IMR-90 (cell line): ENCODE measurements around the gene YPEL2. TPM values are rescaled to one million over a fixed set of nuclear protein-coding genes. Genes with fewer than 3 reads are reported as not detected.
"Not testable (repeated sequence)": the region's sequence is repeated elsewhere in the genome, so short reads cannot be mapped to it uniquely, and the experiment has no call there.

ENCODE experiments used
- ATAC-seq: fragments of 200-7000 bp; cut with Tn5 transposase; 2 replicates; pipeline ENCODE4 v1.9.1; 2020; ENCODE audit warnings: low read depth, mild to moderate bottlenecking, moderate library complexity
- BruUV-seq: library from RNA; stranded (reverse); fragments of 400-500 nt; replicated peaks from 2 replicates; lab custom pipeline; 2021; lab: Mats Ljungman, UMichigan
- CTCF ChIA-PET: fragments of 300-600 bp; formaldehyde crosslinking; extraction: SDS; loops from one replicate; lab custom pipeline; 2021; ENCODE audit warnings: antibody characterized with exemption; lab: Yijun Ruan, JAX
- POLR2A ChIA-PET: fragments of 300-600 bp; sonication (Branson Sonifier 250); formaldehyde crosslinking; loops from one replicate; lab custom pipeline; 2022; ENCODE audit warnings: antibody characterized with exemption; ENCODE audit not compliant: unreplicated experiment; lab: Charles Lee
- DNase-seq: peaks from one replicate; pipeline ENCODE4 v3.0.0; 2013
- H2AFZ ChIP-seq: replicated peaks from 2 replicates; pipeline ENCODE3; 2013; ENCODE audit warnings: low read length, mild to moderate bottlenecking; ENCODE audit not compliant: poor library complexity
- H2AK5ac ChIP-seq: 2 replicates; pipeline ENCODE4 v1.6.1; 2013; ENCODE audit warnings: low read depth, low read length, inconsistent platforms
- H2AK9ac ChIP-seq: replicated peaks from 2 replicates; pipeline ENCODE3; 2013; ENCODE audit warnings: mild to moderate bottlenecking, low read depth, low read length, moderate library complexity; ENCODE audit not compliant: poor library complexity
- H2BK120ac ChIP-seq: 2 replicates; pipeline ENCODE4 v1.6.1; 2013; ENCODE audit warnings: low read depth, low read length, inconsistent platforms
- H2BK15ac ChIP-seq: 3 replicates; pipeline ENCODE4 v1.6.1; 2013; ENCODE audit warnings: low read depth, low read length, inconsistent platforms
- H2BK20ac ChIP-seq: 2 replicates; pipeline ENCODE4 v1.6.1; 2013; ENCODE audit warnings: low read depth, mild to moderate bottlenecking, inconsistent platforms, low read length, moderate library complexity
- H2BK5ac ChIP-seq: 2 replicates; pipeline ENCODE4 v1.6.1; 2013; ENCODE audit warnings: mild to moderate bottlenecking, low read depth, low read length, inconsistent platforms; ENCODE audit not compliant: poor library complexity, severe bottlenecking
- H3K14ac ChIP-seq: replicated peaks from 2 replicates; pipeline ENCODE4 v1.6.1; 2013; ENCODE audit warnings: low read depth, low read length, inconsistent platforms
- H3K18ac ChIP-seq: 2 replicates; pipeline ENCODE4 v1.6.1; 2013; ENCODE audit warnings: low read depth, low read length, control low read depth
- H3K23ac ChIP-seq: 2 replicates; pipeline ENCODE4 v1.6.1; 2013; ENCODE audit warnings: low read depth, low read length, inconsistent platforms
- H3K27ac ChIP-seq: 2 replicates; pipeline ENCODE4 v1.5.1; 2013; ENCODE audit warnings: mild to moderate bottlenecking, control low read depth, low read length; ENCODE audit not compliant: insufficient read depth
- H3K27me3 ChIP-seq: 2 replicates; pipeline ENCODE4 v1.6.1; 2013; ENCODE audit warnings: low read length; ENCODE audit not compliant: control insufficient read depth, insufficient read depth
- H3K36me3 ChIP-seq: 2 replicates; pipeline ENCODE4 v1.6.1; 2013; ENCODE audit warnings: low read length, mixed read lengths; ENCODE audit not compliant: control insufficient read depth, insufficient read depth
- H3K4ac ChIP-seq: 2 replicates; pipeline ENCODE4 v1.6.1; 2013; ENCODE audit warnings: low read depth, low read length, inconsistent platforms
- H3K4me1 ChIP-seq: 2 replicates; pipeline ENCODE4 v1.6.1; 2013; ENCODE audit warnings: low read length, mixed read lengths; ENCODE audit not compliant: control insufficient read depth, insufficient read depth
- H3K4me2 ChIP-seq: 2 replicates; pipeline ENCODE4 v1.6.1; 2013; ENCODE audit warnings: low read depth, mild to moderate bottlenecking, control low read depth, low read length, moderate library complexity
- H3K4me3 ChIP-seq: 2 replicates; pipeline ENCODE4 v1.5.1; 2013; ENCODE audit warnings: low read depth, mild to moderate bottlenecking, control low read depth, low read length, moderate library complexity; ENCODE audit not compliant: insufficient read depth
- H3K56ac ChIP-seq: 2 replicates; pipeline ENCODE4 v1.6.1; 2013; ENCODE audit warnings: low read length, inconsistent platforms; ENCODE audit not compliant: insufficient read depth; ENCODE audit errors: extremely low read depth
- H3K79me1 ChIP-seq, 2 experiments: 2 replicates each; pipeline ENCODE4 v1.6.1; 2013; ENCODE audit warnings: low read length in 2 of 2, inconsistent platforms in 1 of 2, low read depth in 1 of 2
- H3K9ac ChIP-seq: 2 replicates; pipeline ENCODE4 v1.6.1; 2013; ENCODE audit warnings: low read depth, low read length, control low read depth
- H3K9me1 ChIP-seq: 2 replicates; pipeline ENCODE4 v1.6.1; 2013; ENCODE audit warnings: low read length, inconsistent platforms; ENCODE audit not compliant: insufficient read depth
- H3K9me3 ChIP-seq: 2 replicates; pipeline ENCODE4 v1.6.1; 2013; ENCODE audit warnings: low read length; ENCODE audit not compliant: control insufficient read depth, insufficient read depth
- H4K20me1 ChIP-seq: 2 replicates; pipeline ENCODE4 v1.6.1; 2013; ENCODE audit warnings: low read length, inconsistent platforms; ENCODE audit not compliant: insufficient read depth
- H4K5ac ChIP-seq: 2 replicates; pipeline ENCODE4 v1.6.1; 2013; ENCODE audit warnings: mild to moderate bottlenecking, low read depth, low read length, control low read depth
- H4K8ac ChIP-seq, 2 experiments: 2 replicates each; pipeline ENCODE4 v1.6.1; 2013; ENCODE audit warnings: low read depth in 2 of 2, low read length in 2 of 2, control low read depth in 1 of 2, inconsistent platforms in 1 of 2
- H4K91ac ChIP-seq: 2 replicates; pipeline ENCODE4 v1.6.1; 2013; ENCODE audit warnings: low read depth, low read length, inconsistent platforms; ENCODE audit not compliant: insufficient read depth
- CTCF ChIP-seq: conservative IDR thresholded peaks from 2 replicates; pipeline ENCODE4 v1.5.1; 2012; ENCODE audit warnings: mild to moderate bottlenecking, low read depth, low read length, improper control_type of control experiment
- POLR2A ChIP-seq: IDR thresholded peaks from 2 replicates; pipeline ENCODE4 v1.6.1; 2012; ENCODE audit warnings: mild to moderate bottlenecking, low read depth, low read length
- RAD21 ChIP-seq: IDR thresholded peaks from 2 replicates; pipeline ENCODE4 v1.6.1; 2012; ENCODE audit warnings: low read length, improper control_type of control experiment
- SMC3 ChIP-seq: fragments of 150-350 bp; IDR thresholded peaks from 2 replicates; pipeline ENCODE4 v1.6.1; 2016; ENCODE audit warnings: low read depth, mild to moderate bottlenecking, antibody characterized with exemption, low read length, moderate library complexity
- WGBS, 2 experiments: methylation state at CpG; one replicate each; pipeline versions ENCODE4 v1.1.5 to v1.1.7; 2013; ENCODE audit warnings: missing lambda C conversion rate in 2 of 2; ENCODE audit not compliant: insufficient read length in 1 of 2; ENCODE audit errors: extremely low coverage in 2 of 2; 5-methylcytosine and 5-hydroxymethylcytosine counted together
- dilution Hi-C: fragments of 300-500 bp; cut with HindIII; formaldehyde crosslinking; loops from one replicate; pipeline ENCODE4 v1.14.3; 2018; ENCODE audit warnings: low sequenced_read_pairs; ENCODE audit not compliant: unreplicated experiment
- in situ Hi-C: fragments of 300-500 bp; cut with MboI; formaldehyde crosslinking; loops from 3 replicates; pipeline ENCODE4 v1.14.3; 2019; ENCODE audit warnings: low sequenced_read_pairs, inconsistent platforms, mixed read lengths
- intact Hi-C: fragments of 100-400 bp; cut with micrococcal nuclease; formaldehyde crosslinking; loops from 2 replicates; pipeline ENCODE4 v1.10.0; 2022
- polyA plus RNA-seq, 3 experiments: library from polyadenylated mRNA; depleted of rRNA; stranded (reverse); fragments of >200 nt; gene quantifications; 2 replicates each; pipeline ENCODE4 v1.2.3, GENCODE V29; 2012; ENCODE audit warnings: low replicate concordance in 1 of 3
- total RNA-seq: library from RNA; depleted of rRNA; stranded (reverse); fragments of >200 nt; gene quantifications from 2 replicates; pipeline ENCODE4 v1.2.3, GENCODE V29; 2012

YPEL2 gene
- total and polyA plus RNA-seq, 2 of the 4 experiments (the other 2 are of a cell fraction) = 2.3 to 3.4 TPM

GRCh38 chr17:59311051-59311468, 20.4 kb upstream of the YPEL2 start:
- no TSS peak for BruUV-seq
- TF ChIP-seq SMC3 (peak; percentile 83), CTCF (peak; percentile 83), RAD21 (peak; percentile 89), POLR2A (no peak)

GRCh38 chr17:59311521-59311920, 19.9 kb upstream of the YPEL2 start:
- BruUV-seq, H3K4me2 ChIP-seq, DNase-seq, H2BK120ac ChIP-seq, POLR2A ChIA-PET, H3K4me3 ChIP-seq, H3K79me1 ChIP-seq, H2BK15ac ChIP-seq, H2AK9ac ChIP-seq, H4K20me1 ChIP-seq, H3K4me1 ChIP-seq, H3K4ac ChIP-seq, H3K27me3 ChIP-seq, H2BK5ac ChIP-seq, dilution Hi-C loops, H3K27ac ChIP-seq, H2AK5ac ChIP-seq, H3K18ac ChIP-seq, H3K9me1 ChIP-seq, H3K9ac ChIP-seq, H2BK20ac ChIP-seq, H3K36me3 ChIP-seq, H3K14ac ChIP-seq, ATAC-seq, H4K91ac ChIP-seq, H3K9me3 ChIP-seq, H4K5ac ChIP-seq, H3K56ac ChIP-seq, H4K8ac ChIP-seq, H3K23ac ChIP-seq, H2AFZ ChIP-seq: not testable (repeated sequence)
- in situ Hi-C loops = loop anchor here (5.0 kb wide), 1 partner anchor 131 kb away; no protein-coding TSS in a partner anchor
- CTCF ChIA-PET = interaction anchor here (0.7 to 1.7 kb wide), 5 partner anchors 18 to 249 kb away, joined by 3 to 15 read pairs (median 4); no protein-coding TSS in a partner anchor
- 72% methylated on average over 6 of the region's 7 CpGs; no CpG with 5 or more reads in 1 of the 2 experiments for WGBS, 2 experiments
- intact Hi-C loops = loop anchor here (1.0 to 10.0 kb wide), 5 partner anchors 91 to 723 kb away; partner anchors contain the start of gene GDPD1

More at GRCh38 chr17:59311051-59311468, 20.4 kb upstream of the YPEL2 start:
- no peaks in the 10 kb centered on the region for H3K9me1 ChIP-seq
- no peak overlapping the region for H2AK5ac ChIP-seq
- H3K18ac ChIP-seq = no peak overlapping the region
- in situ Hi-C loops (loop anchor here (5.0 kb wide), 1 partner anchor 131 kb away; no protein-coding TSS in a partner anchor), dilution Hi-C loops (no loop called here), intact Hi-C loops (loop anchor here (1.0 to 10.0 kb wide), 5 partner anchors 90 to 724 kb away; partner anchors contain the start of gene GDPD1)
- no peak overlapping the region for H3K4me2 ChIP-seq
- H3K23ac ChIP-seq = no peak overlapping the region
- no peak overlapping the region for H2BK15ac ChIP-seq
- H3K9me3 ChIP-seq = no peaks in the 10 kb centered on the region
- no peak overlapping the region for H3K14ac ChIP-seq
- peak; percentile 99 for ATAC-seq
- no peak overlapping the region for H4K91ac ChIP-seq
- no peak overlapping the region for H2BK120ac ChIP-seq
- H4K20me1 ChIP-seq = no peaks in the 10 kb centered on the region
- no peaks in the 10 kb centered on the region for H3K4me1 ChIP-seq
- H3K9ac ChIP-seq = no peak overlapping the region
- H2BK20ac ChIP-seq = no peak overlapping the region
- no peak overlapping the region for H4K8ac ChIP-seq
- ChIA-PET CTCF (interaction anchor here (0.7 to 1.7 kb wide), 6 partner anchors 18 to 254 kb away, joined by 3 to 15 read pairs (median 4); partner anchors contain the start of gene DHX40), POLR2A (no interaction called here)
- no peak overlapping the region for H2AK9ac ChIP-seq
- H3K36me3 ChIP-seq = no peaks in the 10 kb centered on the region
- H3K27ac ChIP-seq = no peak overlapping the region
- H2BK5ac ChIP-seq = no peak overlapping the region
- H3K56ac ChIP-seq = no peak overlapping the region
- H3K79me1 ChIP-seq = no peaks in the 10 kb centered on the region
- WGBS, 2 experiments = no CpG with 5 or more reads among the region's 5 CpGs
- no peak overlapping the region for H3K4me3 ChIP-seq
- no peak overlapping the region for H3K4ac ChIP-seq
- H4K5ac ChIP-seq = no peak overlapping the region
- H3K27me3 ChIP-seq = peaks cover 3% of the 10 kb centered on the region; the same call in 1 of the 2 replicates
- peak; percentile 49 for DNase-seq
- H2AFZ ChIP-seq = peak overlapping the region; percentile 4
